GM18526 (cell line): Measurements from ENCODE around the gene CPED1.

Experiments used
- POLR2A ChIP-seq: IDR thresholded peaks from 3 replicates; pipeline ENCODE4 v1.6.1; 2011; ENCODE audit not compliant: insufficient read length; ENCODE audit errors: extremely low read depth

The CPED1 gene

GRCh38 chr7:121271098-121271497 lies 282.6 kb downstream of the CPED1 start:
- TF ChIP-seq POLR2A, result no peak

GRCh38 chr7:121271916-121272315 lies 283.4 kb downstream of the CPED1 start:
- TF ChIP-seq POLR2A, result no peak

GRCh38 chr7:121272676-121273075 lies 284.2 kb downstream of the CPED1 start:
- TF ChIP-seq POLR2A, result no peak

- no peak for TF ChIP-seq POLR2A
These were observed 285.1 kb downstream of the CPED1 start for GRCh38 chr7:121273467-121274167.

GRCh38 chr7:121274467-121274866 lies 286.0 kb downstream of the CPED1 start:
- no peak for TF ChIP-seq POLR2A

- TF ChIP-seq POLR2A, result no peak
These were observed 286.7 kb downstream of the CPED1 start for GRCh38 chr7:121275204-121275603.

GRCh38 chr7:121276313-121276712 lies 287.8 kb downstream of the CPED1 start:
- TF ChIP-seq POLR2A, result no peak

GRCh38 chr7:121278120-121279021 lies 289.9 kb downstream of the CPED1 start:
- TF ChIP-seq POLR2A, result no peak

- TF ChIP-seq POLR2A, result no peak
These were observed 290.6 kb downstream of the CPED1 start for GRCh38 chr7:121279060-121279620.

GRCh38 chr7:121279822-121280221 lies 291.3 kb downstream of the CPED1 start:
- no peak for TF ChIP-seq POLR2A

GRCh38 chr7:121280656-121281055 lies 292.1 kb downstream of the CPED1 start:
- no peak for TF ChIP-seq POLR2A

- no peak for TF ChIP-seq POLR2A
These were observed 293.6 kb downstream of the CPED1 start for GRCh38 chr7:121282129-121282528.

- TF ChIP-seq POLR2A, result no peak
These were observed 296.7 kb downstream of the CPED1 start for GRCh38 chr7:121285066-121285667.

GRCh38 chr7:121286186-121286585 lies 297.7 kb downstream of the CPED1 start:
- TF ChIP-seq POLR2A, result no peak
